HTERT RPE-1 (cell line): ENCODE results near the gene ESRRG.
"Not testable (repeated sequence)": the region's sequence is repeated elsewhere in the genome, so short reads cannot be mapped to it uniquely, and the experiment has no call there.

Experiments
- in situ Hi-C: fragments of 300-500 bp; cut with MboI; formaldehyde crosslinking; loops from 4 replicates; pipeline ENCODE4 v1.14.3; 2020; ENCODE audit warnings: low sequenced_read_pairs

ESRRG gene

GRCh38 chr1:216705676-216706075 is 17.6 kb downstream of the ESRRG start:
- in situ Hi-C loops, result no loop called here

GRCh38 chr1:216704065-216704464 is 19.2 kb downstream of the ESRRG start:
- in situ Hi-C loops, result not testable (repeated sequence)

- in situ Hi-C loops, result no loop called here
Observed at GRCh38 chr1:216702170-216702569, 21.1 kb downstream of the ESRRG start.

- in situ Hi-C loops, result no loop called here
Observed at GRCh38 chr1:216700779-216701178, 22.4 kb downstream of the ESRRG start.

GRCh38 chr1:216691710-216692109 is 31.5 kb downstream of the ESRRG start:
- in situ Hi-C loops, result no loop called here

- in situ Hi-C loops, result no loop called here
Observed at GRCh38 chr1:216690603-216691002, 32.6 kb downstream of the ESRRG start.

GRCh38 chr1:216688127-216688657 is 35.0 kb downstream of the ESRRG start:
- in situ Hi-C loops, result no loop called here

GRCh38 chr1:216686860-216687766 is 36.1 kb downstream of the ESRRG start:
- in situ Hi-C loops, result no loop called here

- in situ Hi-C loops, result no loop called here
Observed at GRCh38 chr1:216682752-216683151, 40.5 kb downstream of the ESRRG start.

GRCh38 chr1:216679108-216679507 is 44.1 kb downstream of the ESRRG start:
- in situ Hi-C loops, result no loop called here

GRCh38 chr1:216670118-216670883 is 52.9 kb downstream of the ESRRG start:
- in situ Hi-C loops, result no loop called here

- in situ Hi-C loops, result no loop called here
Observed at GRCh38 chr1:216666441-216666840, 56.8 kb downstream of the ESRRG start.

GRCh38 chr1:216665856-216666255 is 57.4 kb downstream of the ESRRG start:
- in situ Hi-C loops, result no loop called here

GRCh38 chr1:216665406-216665805 is 57.8 kb downstream of the ESRRG start:
- in situ Hi-C loops, result no loop called here

GRCh38 chr1:216662681-216663080 is 60.5 kb downstream of the ESRRG start:
- in situ Hi-C loops, result no loop called here

GRCh38 chr1:216660561-216660960 is 62.7 kb downstream of the ESRRG start:
- in situ Hi-C loops, result no loop called here

GRCh38 chr1:216653001-216653400 is 70.2 kb downstream of the ESRRG start:
- in situ Hi-C loops, result no loop called here

- in situ Hi-C loops, result no loop called here
Observed at GRCh38 chr1:216651826-216652418, 71.3 kb downstream of the ESRRG start.

- in situ Hi-C loops, result no loop called here
Observed at GRCh38 chr1:216643176-216643575, 80.1 kb downstream of the ESRRG start.

- in situ Hi-C loops, result no loop called here
Observed at GRCh38 chr1:216641669-216642460, 81.4 kb downstream of the ESRRG start.

GRCh38 chr1:216640100-216640499 is 83.1 kb downstream of the ESRRG start:
- in situ Hi-C loops, result no loop called here
